Epithelial cell of prostate (primary cell): Measurements from ENCODE around the gene ATP5F1D.

Source experiments
- DNase-seq: peaks from one replicate; pipeline ENCODE4 v3.0.0-alpha.2; 2011; ENCODE audit warnings: low read depth, low spot score
- H3K27ac ChIP-seq: fragments of 450-650 bp; 2 replicates; pipeline ENCODE4 v1.5.1; 2017; ENCODE audit warnings: mild to moderate bottlenecking

ATP5F1D gene

GRCh38 chr19:1278713-1279660 lies 37.4 kb downstream of the ATP5F1D start:
- no peak for DNase-seq
- no peak overlapping the region for H3K27ac ChIP-seq

- DNase-seq: no peak
- H3K27ac ChIP-seq: no peak overlapping the region
These were observed 38.3 kb downstream of the ATP5F1D start for GRCh38 chr19:1279782-1280341.

- no peak for DNase-seq
- H3K27ac ChIP-seq: no peak overlapping the region
These were observed 39.4 kb downstream of the ATP5F1D start for GRCh38 chr19:1280636-1281568.

- no peak overlapping the region for H3K27ac ChIP-seq
- DNase-seq: no peak
These were observed 40.2 kb downstream of the ATP5F1D start for GRCh38 chr19:1281569-1282287.

GRCh38 chr19:1282588-1283206 lies 41.1 kb downstream of the ATP5F1D start:
- no peak overlapping the region for H3K27ac ChIP-seq
- no peak for DNase-seq

GRCh38 chr19:1283207-1283916 lies 41.8 kb downstream of the ATP5F1D start:
- no peak for DNase-seq
- H3K27ac ChIP-seq: no peak overlapping the region

- H3K27ac ChIP-seq: no peak overlapping the region
- DNase-seq: no peak
These were observed 42.4 kb downstream of the ATP5F1D start for GRCh38 chr19:1283917-1284292.

GRCh38 chr19:1284293-1284978 lies 42.9 kb downstream of the ATP5F1D start:
- H3K27ac ChIP-seq: no peak overlapping the region
- no peak for DNase-seq

- DNase-seq: no peak
- no peak overlapping the region for H3K27ac ChIP-seq
These were observed 43.6 kb downstream of the ATP5F1D start for GRCh38 chr19:1284979-1285736.

- no peak for DNase-seq
- H3K27ac ChIP-seq: no peak within 1 kb of the TSS
These were observed 44.3 kb downstream of the ATP5F1D start, which contains the start of gene EFNA2 for GRCh38 chr19:1285737-1286360. EFNA2 (plus strand) TSS chr19:1285873; CDS start chr19:1286169, 296 bp downstream.

- no peak overlapping the region for H3K27ac ChIP-seq
- no peak for DNase-seq
These were observed 45.2 kb downstream of the ATP5F1D start for GRCh38 chr19:1286487-1287353.

GRCh38 chr19:1287354-1288225 lies 46.0 kb downstream of the ATP5F1D start:
- no peak for DNase-seq
- no peak overlapping the region for H3K27ac ChIP-seq

- no peak for DNase-seq
- H3K27ac ChIP-seq: no peak overlapping the region
These were observed 46.7 kb downstream of the ATP5F1D start for GRCh38 chr19:1288226-1288612.

- H3K27ac ChIP-seq: no peak overlapping the region
- no peak for DNase-seq
These were observed 47.5 kb downstream of the ATP5F1D start for GRCh38 chr19:1288833-1289685.

GRCh38 chr19:1289686-1290025 lies 48.1 kb downstream of the ATP5F1D start:
- H3K27ac ChIP-seq: no peak overlapping the region
- no peak for DNase-seq
